Spinal cord (tissue), 10 donors: ENCODE measurements around the gene SMAD5. TPM values are rescaled to one million over a fixed set of nuclear protein-coding genes. Genes with fewer than 3 reads are reported as not detected.

ENCODE experiments used
- DNase-seq, 6 donors: peaks; one replicate each; pipeline versions ENCODE4 v3.0.0 to v3.0.0-alpha.2; 2013 to 2015; ENCODE audit warnings: low spot score in 6 of 6, low read depth in 4 of 6
- H3K27ac ChIP-seq: one replicate; pipeline ENCODE4 v1.5.1; 2013; ENCODE audit warnings: low read depth, low read length, control low read depth
- H3K27me3 ChIP-seq: one replicate; pipeline ENCODE4 v1.6.1; 2013; ENCODE audit warnings: low read length; ENCODE audit not compliant: control insufficient read depth, insufficient read depth
- H3K36me3 ChIP-seq: one replicate; pipeline ENCODE4 v1.6.1; 2013; ENCODE audit warnings: low read length; ENCODE audit not compliant: control insufficient read depth, insufficient read depth
- H3K4me1 ChIP-seq: one replicate; pipeline ENCODE4 v1.6.1; 2013; ENCODE audit warnings: low read length; ENCODE audit not compliant: control insufficient read depth, insufficient read depth
- H3K4me3 ChIP-seq: one replicate; pipeline ENCODE4 v1.5.1; 2013; ENCODE audit warnings: low read depth, low read length, control low read depth
- H3K9me3 ChIP-seq: one replicate; pipeline ENCODE4 v1.6.1; 2013; ENCODE audit warnings: low read length; ENCODE audit not compliant: control insufficient read depth, insufficient read depth
- WGBS: methylation state at CpG from one replicate; pipeline ENCODE4 v1.1.5; 2013; ENCODE audit warnings: missing lambda C conversion rate; ENCODE audit not compliant: insufficient coverage; 5-methylcytosine and 5-hydroxymethylcytosine counted together
- polyA plus RNA-seq, 2 donors: library from polyadenylated mRNA; unstranded; fragments of 120-200 nt; gene quantifications; one replicate each; pipeline ENCODE4 v1.2.1, GENCODE V29; 2013; ENCODE audit not compliant: insufficient read length in 2 of 2
- total RNA-seq, 2 donors: library from RNA; depleted of rRNA in 1 of 2; stranded (reverse); fragments of 120-200 nt in 1 of 2; fragments of >200 nt in 1 of 2; gene quantifications; one replicate each; pipeline versions ENCODE4 v1.2.3 to v1.2.4, GENCODE V29; 2013 to 2014
- donor health status: healthy.

The SMAD5 gene
- total and polyA plus RNA-seq, 4 donors = 30.5 to 89.0 (median 60.0) TPM

DNA sequence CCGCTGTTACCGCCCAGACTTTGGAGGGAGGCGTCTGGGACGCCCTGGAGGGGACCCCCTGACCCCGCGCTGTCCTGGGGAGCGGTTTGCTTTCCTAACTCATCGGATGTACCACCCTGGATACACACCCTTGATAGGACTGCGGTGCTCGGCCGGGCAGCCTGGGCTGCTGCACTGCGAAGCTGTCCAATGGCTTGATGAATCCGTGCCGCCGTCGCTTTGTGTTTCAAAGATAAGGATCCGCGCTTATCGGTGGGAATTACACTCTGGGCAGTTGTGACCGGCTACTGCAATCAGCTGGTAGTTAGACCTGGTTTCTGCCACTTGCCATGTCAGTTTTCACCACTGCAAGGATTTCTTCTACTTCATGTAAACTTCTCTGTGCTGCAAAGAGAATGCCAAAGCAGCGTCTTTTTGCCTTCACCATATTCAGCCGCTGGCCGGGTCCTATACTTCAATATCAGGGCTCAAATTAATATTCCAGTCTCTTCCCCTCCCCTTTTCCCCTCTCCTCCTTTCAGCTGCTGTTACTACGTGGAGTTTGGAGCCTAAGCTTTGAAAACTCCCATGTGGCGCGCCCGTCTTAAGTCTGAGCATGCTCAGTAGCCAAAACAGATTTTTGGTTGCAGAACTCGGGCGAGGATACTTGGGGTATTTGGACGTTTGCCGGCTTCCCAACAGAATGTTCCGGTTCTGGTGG is 727 bp downstream of the SMAD5 start:
- H3K9me3 ChIP-seq = no peaks in the 10 kb centered on the region
- H3K4me3 ChIP-seq = peak overlapping the region; percentile 70
- peaks cover 7% of the 10 kb centered on the region for H3K4me1 ChIP-seq
- H3K27me3 ChIP-seq = no peaks in the 10 kb centered on the region
- no peaks in the 10 kb centered on the region for H3K36me3 ChIP-seq
- DNase-seq = peak in 4 of 6 donors; percentile 31 to 79 (median 61)
- H3K27ac ChIP-seq = peak overlapping the region; percentile 88
- under 1% methylated on average over 32 of the region's 32 CpGs for WGBS

GRCh38 chr5:136133922-136134379 is 1.3 kb downstream of the SMAD5 start:
- Histone ChIP-seq H3K36me3 (no peaks in the 10 kb centered on the region), H3K27me3 (no peaks in the 10 kb centered on the region), H3K4me1 (peaks cover 7% of the 10 kb centered on the region), H3K4me3 (peak overlapping the region; percentile 70), H3K9me3 (no peaks in the 10 kb centered on the region), H3K27ac (no peak overlapping the region)
- 7% methylated on average over 3 of the region's 5 CpGs for WGBS
- no peak for DNase-seq

DNA sequence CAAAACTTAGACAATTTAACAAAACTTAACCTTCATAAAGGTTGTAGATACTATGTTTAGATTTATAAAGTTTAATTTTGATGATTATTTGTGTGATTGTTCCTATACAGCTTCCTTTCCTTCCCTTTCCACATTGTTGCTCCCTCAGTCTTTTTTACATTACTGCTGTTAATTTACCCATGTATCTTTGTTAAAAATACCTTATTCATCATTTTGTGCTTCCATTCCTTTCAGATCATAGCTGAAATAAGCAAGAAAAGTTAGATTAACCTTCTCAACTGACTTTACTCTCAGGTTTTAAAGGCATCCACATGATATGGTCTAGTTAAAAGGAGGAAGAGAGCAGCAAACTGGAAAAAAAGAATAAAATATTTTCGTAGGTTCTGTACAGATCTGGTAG is 2.0 kb downstream of the SMAD5 start:
- 73% methylated on average over 1 of the region's 1 CpG for WGBS
- Histone ChIP-seq H3K4me3 (no peak overlapping the region), H3K27me3 (no peaks in the 10 kb centered on the region), H3K4me1 (peaks cover 7% of the 10 kb centered on the region), H3K9me3 (no peaks in the 10 kb centered on the region), H3K36me3 (no peaks in the 10 kb centered on the region), H3K27ac (no peak overlapping the region)
- DNase-seq = no peak

GRCh38 chr5:136135536-136135935 is 2.9 kb downstream of the SMAD5 start:
- Histone ChIP-seq H3K27ac (no peak overlapping the region), H3K4me1 (peaks cover 7% of the 10 kb centered on the region), H3K9me3 (no peaks in the 10 kb centered on the region), H3K27me3 (no peaks in the 10 kb centered on the region), H3K36me3 (no peaks in the 10 kb centered on the region), H3K4me3 (no peak overlapping the region)
- WGBS = 60% methylated on average over 1 of the region's 2 CpGs
- no peak for DNase-seq

DNA sequence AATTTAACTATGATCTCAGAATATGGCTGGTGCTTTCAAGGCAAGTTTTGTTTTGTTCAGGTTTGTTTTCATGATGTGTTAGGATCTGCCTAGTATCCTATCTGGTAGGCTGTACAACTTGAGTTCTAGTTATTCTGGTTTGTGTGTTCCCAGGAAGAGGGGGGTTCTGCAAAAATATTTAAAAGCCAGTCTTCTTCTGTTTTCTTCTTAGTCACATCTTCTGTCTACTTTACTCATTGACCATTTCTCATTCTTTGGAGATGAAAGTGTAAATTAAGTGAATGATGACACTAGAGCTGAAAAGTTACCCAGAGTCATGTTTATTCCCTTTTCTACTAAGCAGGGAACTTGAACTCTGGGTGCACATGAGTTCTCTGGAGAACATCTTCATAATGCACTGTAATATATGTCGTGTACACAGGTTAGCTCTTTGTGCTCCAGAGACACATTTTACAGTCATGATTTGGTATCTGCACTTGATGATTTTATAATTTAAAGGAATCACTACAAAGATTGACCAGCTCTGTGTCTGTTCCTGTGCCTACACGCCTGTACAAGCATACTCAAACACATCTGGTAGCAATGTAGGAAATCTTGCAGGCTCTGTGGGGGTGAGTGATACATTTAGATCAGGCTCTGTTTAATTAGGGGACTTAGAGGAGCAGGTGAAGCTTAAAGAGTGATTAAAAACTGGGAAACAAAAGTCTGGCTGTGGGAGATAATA is 5.0 kb downstream of the SMAD5 start:
- peak in 1 of 6 donors; percentile 31 for DNase-seq
- H3K27ac ChIP-seq = no peak overlapping the region

DNA sequence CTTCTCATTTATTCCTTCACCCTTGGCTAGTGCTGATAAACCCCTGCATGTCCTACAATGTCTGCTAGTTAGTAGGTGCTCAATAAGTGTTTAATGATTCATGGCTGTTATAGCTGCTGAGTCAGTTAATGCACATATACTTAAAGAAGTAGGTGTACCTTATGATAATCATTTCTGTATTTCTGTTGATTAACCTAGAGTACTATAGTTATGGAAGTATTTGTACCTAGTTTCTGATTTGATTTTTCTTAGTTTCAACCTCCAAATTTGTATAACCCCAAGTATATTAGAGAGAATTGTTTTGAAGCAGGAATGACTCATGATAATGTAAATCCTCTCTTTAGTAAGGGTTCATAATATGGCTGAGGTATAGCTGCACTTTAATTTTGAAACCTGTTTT is 8.9 kb downstream of the SMAD5 start:
- Histone ChIP-seq H3K4me3 (no peak overlapping the region), H3K27ac (no peak overlapping the region), H3K9me3 (no peaks in the 10 kb centered on the region), H3K27me3 (no peaks in the 10 kb centered on the region), H3K4me1 (no peaks in the 10 kb centered on the region), H3K36me3 (no peaks in the 10 kb centered on the region)
- DNase-seq = no peak

More for the DNA sequence above, 5.0 kb downstream of the SMAD5 start:
- Histone ChIP-seq H3K4me1 (no peaks in the 10 kb centered on the region), H3K27me3 (no peaks in the 10 kb centered on the region), H3K9me3 (no peaks in the 10 kb centered on the region), H3K36me3 (no peaks in the 10 kb centered on the region), H3K4me3 (no peak overlapping the region)
- WGBS = no CpG with 5 or more reads among the region's 2 CpGs

DNA sequence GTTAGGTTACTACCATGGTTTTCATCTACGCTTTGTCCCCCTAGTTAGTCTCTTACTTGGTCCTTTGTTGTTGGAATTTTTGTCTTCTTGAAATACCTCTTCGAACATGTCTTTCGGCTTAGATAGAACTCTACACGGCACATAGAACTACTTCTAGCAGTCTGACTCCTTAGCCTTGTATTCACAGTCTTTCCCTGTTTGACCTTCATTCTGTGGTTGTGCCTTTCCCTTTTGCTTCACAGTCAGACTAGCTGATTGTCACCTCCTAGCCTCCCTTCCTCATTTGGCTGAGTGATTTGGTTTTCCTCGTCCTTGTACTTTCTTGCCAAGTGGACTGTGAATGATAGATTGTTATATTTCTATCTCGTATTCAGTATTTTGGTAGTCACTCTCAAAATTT is 10.7 kb downstream of the SMAD5 start:
- Histone ChIP-seq H3K9me3 (no peaks in the 10 kb centered on the region), H3K4me3 (no peak overlapping the region), H3K4me1 (no peaks in the 10 kb centered on the region), H3K27ac (no peak overlapping the region), H3K27me3 (no peaks in the 10 kb centered on the region), H3K36me3 (no peaks in the 10 kb centered on the region)
- no peak for DNase-seq
- 80% methylated on average over 1 of the region's 6 CpGs for WGBS

GRCh38 chr5:136143763-136144162 is 11.1 kb downstream of the SMAD5 start:
- Histone ChIP-seq H3K27me3 (no peaks in the 10 kb centered on the region), H3K27ac (no peak overlapping the region), H3K36me3 (no peaks in the 10 kb centered on the region), H3K4me1 (no peaks in the 10 kb centered on the region), H3K4me3 (no peak overlapping the region), H3K9me3 (no peaks in the 10 kb centered on the region)
- DNase-seq = no peak
- WGBS = 50% methylated on average over 2 of the region's 3 CpGs

- H3K27ac ChIP-seq = no peak overlapping the region
- no CpG with 5 or more reads among the region's 2 CpGs for WGBS
- no peaks in the 10 kb centered on the region for H3K36me3 ChIP-seq
- H3K4me3 ChIP-seq = no peak overlapping the region
- H3K27me3 ChIP-seq = no peaks in the 10 kb centered on the region
- no peaks in the 10 kb centered on the region for H3K9me3 ChIP-seq
- DNase-seq = no peak
- H3K4me1 ChIP-seq = no peaks in the 10 kb centered on the region
Measured at GRCh38 chr5:136145030-136145429, 12.4 kb downstream of the SMAD5 start.

DNA sequence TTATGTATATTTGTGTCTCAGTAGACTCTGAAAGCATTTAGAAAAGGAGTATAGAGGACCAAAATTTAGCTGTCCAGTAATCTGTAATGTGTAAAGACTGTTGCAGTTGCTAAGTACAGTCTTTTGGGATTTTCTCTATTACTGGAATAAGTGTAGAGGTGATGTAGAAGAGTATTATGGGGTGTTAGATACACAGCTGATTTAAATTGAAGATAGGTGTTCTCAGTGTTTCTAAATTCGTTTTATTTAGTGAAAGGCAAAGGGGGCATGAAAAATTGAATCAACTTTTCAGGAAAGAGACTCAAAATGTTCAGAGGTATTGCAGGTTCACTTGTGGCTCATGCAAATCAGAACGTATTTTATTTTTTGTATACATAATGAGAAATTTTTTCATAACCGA is 13.6 kb downstream of the SMAD5 start:
- no peaks in the 10 kb centered on the region for H3K27me3 ChIP-seq
- H3K36me3 ChIP-seq = no peaks in the 10 kb centered on the region
- DNase-seq = no peak
- H3K9me3 ChIP-seq = no peaks in the 10 kb centered on the region
- no peaks in the 10 kb centered on the region for H3K4me1 ChIP-seq
- H3K4me3 ChIP-seq = no peak overlapping the region
- 83% methylated on average over 1 of the region's 3 CpGs for WGBS
- H3K27ac ChIP-seq = no peak overlapping the region
